H9 (cell line): ENCODE results near the gene AFF4. TPM values are rescaled to one million over a fixed set of nuclear protein-coding genes. Genes with fewer than 3 reads are reported as not detected.
A peak's percentile ranks its signal among the peaks of the same experiment; 100 is the strongest.

Source experiments
- DNase-seq: peaks from one replicate; pipeline ENCODE4 v3.0.0-alpha.2; 2017
- H2AFZ ChIP-seq: one replicate; pipeline ENCODE4 v1.6.1; 2013; ENCODE audit warnings: mild to moderate bottlenecking, low read length, control low read depth, moderate library complexity
- H2AK5ac ChIP-seq: 2 replicates; pipeline ENCODE4 v1.6.1; 2013; ENCODE audit warnings: low read length, control low read depth, mixed read lengths; ENCODE audit not compliant: insufficient read length
- H2BK120ac ChIP-seq: one replicate; pipeline ENCODE4 v1.6.1; 2013; ENCODE audit warnings: low read depth, mild to moderate bottlenecking, low read length, control low read depth, inconsistent platforms; ENCODE audit not compliant: poor library complexity, severe bottlenecking
- H2BK12ac ChIP-seq: 2 replicates; pipeline ENCODE4 v1.6.1; 2013; ENCODE audit warnings: low read length, control low read depth, mixed read lengths, low read depth; ENCODE audit not compliant: insufficient read length
- H2BK15ac ChIP-seq: 2 replicates; pipeline ENCODE4 v1.6.1; 2013; ENCODE audit warnings: low read depth, low read length, control low read depth
- H2BK20ac ChIP-seq: one replicate; pipeline ENCODE4 v1.6.1; 2013; ENCODE audit warnings: low read depth, mild to moderate bottlenecking, low read length, control low read depth, inconsistent platforms; ENCODE audit not compliant: poor library complexity, severe bottlenecking
- H2BK5ac ChIP-seq: 2 replicates; pipeline ENCODE4 v1.6.1; 2013; ENCODE audit warnings: low read length, control low read depth, mixed read lengths; ENCODE audit not compliant: insufficient read length
- H3K14ac ChIP-seq: 2 replicates; pipeline ENCODE4 v1.6.1; 2013; ENCODE audit warnings: low read length, control low read depth; ENCODE audit not compliant: insufficient read depth
- H3K18ac ChIP-seq: 2 replicates; pipeline ENCODE4 v1.6.1; 2013; ENCODE audit warnings: low read depth, mild to moderate bottlenecking, mixed read lengths, low read length, control low read depth; ENCODE audit not compliant: insufficient read length
- H3K23ac ChIP-seq: 2 replicates; pipeline ENCODE4 v1.6.1; 2013; ENCODE audit warnings: low read length, control low read depth, mixed read lengths, low read depth; ENCODE audit not compliant: insufficient read length
- H3K23me2 ChIP-seq: 2 replicates; pipeline ENCODE4 v1.6.1; 2013; ENCODE audit warnings: low read depth, mild to moderate bottlenecking, mixed read lengths, low read length, control low read depth; ENCODE audit not compliant: insufficient read length, poor library complexity, severe bottlenecking
- H3K27ac ChIP-seq: 2 replicates; pipeline ENCODE4 v1.5.1; 2013; ENCODE audit warnings: low read length, control low read depth, mixed read lengths, low read depth; ENCODE audit not compliant: insufficient read length
- H3K27me3 ChIP-seq: 2 replicates; pipeline ENCODE4 v1.6.1; 2013; ENCODE audit warnings: low read length, control low read depth, inconsistent platforms; ENCODE audit not compliant: insufficient read depth
- H3K4ac ChIP-seq: 2 replicates; pipeline ENCODE4 v1.6.1; 2013; ENCODE audit warnings: low read depth, mild to moderate bottlenecking, control low read depth, inconsistent platforms, low read length, moderate library complexity
- H3K4me1 ChIP-seq: 2 replicates; pipeline ENCODE4 v1.6.1; 2013; ENCODE audit warnings: low read length, control low read depth, inconsistent platforms; ENCODE audit not compliant: insufficient read depth
- H3K4me2 ChIP-seq: 2 replicates; pipeline ENCODE4 v1.6.1; 2013; ENCODE audit warnings: low read length, control low read depth, mixed read lengths; ENCODE audit not compliant: insufficient read length, insufficient read depth
- H3K56ac ChIP-seq: 2 replicates; pipeline ENCODE4 v1.6.1; 2013; ENCODE audit warnings: low read depth, mild to moderate bottlenecking, mixed read lengths, low read length, control low read depth; ENCODE audit not compliant: insufficient read length
- H3K79me1 ChIP-seq: 2 replicates; pipeline ENCODE4 v1.6.1; 2013; ENCODE audit warnings: low read depth, mild to moderate bottlenecking, moderate library complexity, low read length, control low read depth, inconsistent platforms; ENCODE audit not compliant: insufficient read depth, poor library complexity, severe bottlenecking
- H3K79me2 ChIP-seq: 2 replicates; pipeline ENCODE4 v1.6.1; 2013; ENCODE audit warnings: low read length, control low read depth, inconsistent platforms; ENCODE audit not compliant: insufficient read depth
- H3K9ac ChIP-seq: 2 replicates; pipeline ENCODE4 v1.6.1; 2013; ENCODE audit warnings: low read length, control low read depth, mixed read lengths; ENCODE audit not compliant: insufficient read length; ENCODE audit errors: extremely low read depth
- H3K9me3 ChIP-seq: one replicate; pipeline ENCODE4 v1.6.1; 2013; ENCODE audit warnings: low read depth, low read length, inconsistent platforms; ENCODE audit not compliant: control insufficient read depth
- H3T11ph ChIP-seq: one replicate; pipeline ENCODE4 v1.6.1; 2013; ENCODE audit warnings: mild to moderate bottlenecking, low read length, control low read depth, inconsistent platforms
- H4K20me1 ChIP-seq: one replicate; pipeline ENCODE4 v1.6.1; 2013; ENCODE audit not compliant: control insufficient read depth, insufficient read length, insufficient read depth
- H4K5ac ChIP-seq: 2 replicates; pipeline ENCODE4 v1.6.1; 2013; ENCODE audit warnings: low read depth, mild to moderate bottlenecking, mixed read lengths, low read length, control low read depth; ENCODE audit not compliant: insufficient read length
- H4K8ac ChIP-seq: replicated peaks from 2 replicates; pipeline ENCODE4 v1.6.1; 2013; ENCODE audit warnings: low read length, control low read depth, mixed read lengths, low read depth; ENCODE audit not compliant: insufficient read length
- H4K91ac ChIP-seq: 2 replicates; pipeline ENCODE4 v1.6.1; 2013; ENCODE audit warnings: low read depth, mild to moderate bottlenecking, moderate library complexity, mixed read lengths, low read length, control low read depth; ENCODE audit not compliant: insufficient read length
- H3K27ac Mint-ChIP-seq, 3 experiments: 2 replicates in 2 of 3; 3 replicates in 1 of 3; pipeline ENCODE4 v1.8.0; 2020 to 2021; ENCODE audit warnings: mixed read lengths in 3 of 3, mild to moderate bottlenecking in 1 of 3, moderate library complexity in 1 of 3
- H3K27me3 Mint-ChIP-seq: 2 replicates; pipeline ENCODE4 v1.8.0; 2021; ENCODE audit warnings: low read depth, mild to moderate bottlenecking, moderate library complexity, mixed read lengths
- H3K36me3 Mint-ChIP-seq, 3 experiments: 2 replicates in 2 of 3; 3 replicates in 1 of 3; pipeline ENCODE4 v1.8.0; 2020 to 2021; ENCODE audit warnings: low read depth in 3 of 3, mixed read lengths in 3 of 3; ENCODE audit not compliant: insufficient read depth in 1 of 3
- H3K4me1 Mint-ChIP-seq, 2 experiments: 2 replicates each; pipeline ENCODE4 v1.8.0; 2020; ENCODE audit warnings: mixed read lengths in 2 of 2
- H3K4me3 Mint-ChIP-seq, 2 experiments: 2 replicates in 1 of 2; 3 replicates in 1 of 2; pipeline ENCODE4 v1.8.0; 2020 to 2021; ENCODE audit warnings: mild to moderate bottlenecking in 2 of 2, mixed read lengths in 2 of 2, moderate library complexity in 1 of 2
- H3K9me3 Mint-ChIP-seq, 2 experiments: 2 replicates in 1 of 2; 3 replicates in 1 of 2; pipeline ENCODE4 v1.8.0; 2020; ENCODE audit warnings: mild to moderate bottlenecking in 2 of 2, mixed read lengths in 2 of 2, moderate library complexity in 1 of 2
- CTCF ChIP-seq: fragments of 200-600 bp; sonication (generic); conservative IDR thresholded peaks from 3 replicates; pipeline ENCODE4 v1.8.0; 2021; ENCODE audit warnings: antibody characterized with exemption, mild to moderate bottlenecking
- WGBS: extraction: QIAGEN DNeasy Blood & Tissue Kit; methylation state at CpG from one replicate; pipeline ENCODE4 v1.1.7; 2013; ENCODE audit warnings: missing lambda C conversion rate, low lambda C conversion rate, mixed read lengths; ENCODE audit not compliant: insufficient read length; ENCODE audit errors: extremely low coverage; 5-methylcytosine and 5-hydroxymethylcytosine counted together
- total RNA-seq: library from RNA; stranded (reverse); gene quantifications from 2 replicates; pipeline ENCODE4 v1.2.1, GENCODE V29; 2021

The AFF4 gene
- total RNA-seq, 1 experiment from 2014 or later, result 73.2 TPM

GRCh38 chr5:132829742-132830435, 133.5 kb downstream of the AFF4 start:
- H3K79me2 ChIP-seq, result no peaks in the 10 kb centered on the region
- no peak overlapping the region for H3K18ac ChIP-seq
- H3K14ac ChIP-seq, result peak overlapping the region; percentile 38
- TF ChIP-seq CTCF, result peak; percentile 81
- Mint-ChIP-seq H3K4me3 (peak overlapping the region; percentile 76 to 85), H3K27ac (0 out of 7 replicates have a peak overlapping the region, but pooled peaks of 1 of the 3 experiments have one; percentile 53), H3K4me1 (peaks cover 9 to 17% of the 10 kb centered on the region in 2 experiments), H3K36me3 (peaks cover 0 to 3% (median 3%) of the 10 kb centered on the region in 3 experiments; a peak in 4 of 7 replicates), H3K27me3 (peaks cover 69% of the 10 kb centered on the region), H3K9me3 (no peaks in the 10 kb centered on the region; a peak in 1 of 5 replicates)
- WGBS, result no CpG with 5 or more reads among the region's 75 CpGs
- H3K4me1 ChIP-seq, result peaks cover 2% of the 10 kb centered on the region
- H2AK5ac ChIP-seq, result no peak overlapping the region
- H3K9me3 ChIP-seq, result no peaks in the 10 kb centered on the region
- H3T11ph ChIP-seq, result no peak overlapping the region
- no peak overlapping the region for H4K91ac ChIP-seq
- no peak overlapping the region for H2BK12ac ChIP-seq
- H2BK20ac ChIP-seq, result no peak overlapping the region
- no peak overlapping the region for H3K23ac ChIP-seq
- H3K27ac ChIP-seq, result no peak overlapping the region
- H2BK5ac ChIP-seq, result no peak overlapping the region
- peaks cover 21% of the 10 kb centered on the region for H3K23me2 ChIP-seq
- no peak overlapping the region for H2BK15ac ChIP-seq
- H2AFZ ChIP-seq, result no peak overlapping the region
- H3K4me2 ChIP-seq, result peak overlapping the region; percentile 39
- no peak overlapping the region for H3K56ac ChIP-seq
- H4K5ac ChIP-seq, result no peak overlapping the region
- no peak overlapping the region for H4K8ac ChIP-seq
- peak; percentile 72 for DNase-seq
- H3K27me3 ChIP-seq, result peaks cover 21% of the 10 kb centered on the region; the same call in 1 of the 2 replicates
- H3K79me1 ChIP-seq, result no peaks in the 10 kb centered on the region
- H3K4ac ChIP-seq, result no peak overlapping the region
- H3K9ac ChIP-seq, result peak overlapping the region; percentile 13
- no peak overlapping the region for H2BK120ac ChIP-seq
- H4K20me1 ChIP-seq, result no peaks in the 10 kb centered on the region
